Hematopoietic multipotent progenitor cell treated with erythropoietin and hydrocortisone succinate and interleukin-3 and kit ligand, for 17 days (in vitro differentiated cells): ENCODE results near the gene DLG2.

ENCODE experiments used
- DNase-seq: peaks from one replicate; pipeline ENCODE4 v3.0.0-alpha.2; 2015; ENCODE audit warnings: low spot score

Gene DLG2

GRCh38 chr11:83921447-83922192 is 1705.5 kb downstream of the DLG2 start:
- no peak for DNase-seq

DNA sequence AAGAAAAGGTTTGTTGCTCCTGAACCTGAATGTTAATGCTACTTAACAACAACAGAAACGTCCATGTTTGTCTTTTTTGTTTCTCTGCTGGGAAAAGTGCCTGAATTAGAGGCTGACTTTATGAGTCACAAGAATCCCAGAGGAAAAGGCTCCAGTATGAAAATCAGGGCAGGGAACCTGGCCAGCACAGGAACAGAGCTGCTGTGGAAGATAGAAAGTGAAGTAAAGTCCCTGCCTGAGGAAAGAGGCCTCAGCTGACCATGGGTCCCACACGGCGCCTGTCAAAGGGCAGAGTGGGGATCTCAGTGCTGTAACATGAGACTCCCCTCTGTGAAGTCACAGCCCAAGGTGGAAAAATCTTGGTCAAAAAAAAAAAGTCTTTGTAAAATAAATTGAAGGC is 1708.7 kb downstream of the DLG2 start:
- DNase-seq, result no peak

GRCh38 chr11:83914995-83915394 is 1712.1 kb downstream of the DLG2 start:
- DNase-seq, result no peak

- no peak for DNase-seq
These were observed 1717.3 kb downstream of the DLG2 start for GRCh38 chr11:83909579-83910534.

DNA sequence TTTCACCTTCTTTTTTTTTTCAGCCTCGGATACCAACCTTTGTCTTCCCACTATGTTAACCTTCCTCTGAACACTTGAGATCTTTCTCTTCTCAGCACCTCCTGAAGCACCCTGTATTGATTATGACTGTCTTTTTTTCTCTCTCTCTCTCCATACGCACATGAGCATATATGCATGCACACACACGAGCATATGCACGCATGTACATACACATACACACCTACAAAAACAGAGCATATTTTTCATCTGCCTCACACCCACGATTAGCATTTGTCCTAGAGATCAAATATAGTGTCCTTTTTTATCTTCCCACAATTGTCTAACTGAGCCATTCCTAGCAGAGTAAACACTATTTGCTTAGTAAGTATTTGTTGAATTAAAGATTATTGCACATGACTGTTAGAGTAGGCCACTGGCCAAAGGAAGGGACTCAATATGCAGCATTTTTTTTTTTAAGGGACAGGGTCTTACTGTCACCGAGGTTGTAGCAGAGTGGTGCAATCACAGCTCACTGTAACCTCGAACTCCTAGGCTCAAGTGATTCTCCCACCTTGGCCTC is 1718.8 kb downstream of the DLG2 start:
- DNase-seq, result no peak

DNA sequence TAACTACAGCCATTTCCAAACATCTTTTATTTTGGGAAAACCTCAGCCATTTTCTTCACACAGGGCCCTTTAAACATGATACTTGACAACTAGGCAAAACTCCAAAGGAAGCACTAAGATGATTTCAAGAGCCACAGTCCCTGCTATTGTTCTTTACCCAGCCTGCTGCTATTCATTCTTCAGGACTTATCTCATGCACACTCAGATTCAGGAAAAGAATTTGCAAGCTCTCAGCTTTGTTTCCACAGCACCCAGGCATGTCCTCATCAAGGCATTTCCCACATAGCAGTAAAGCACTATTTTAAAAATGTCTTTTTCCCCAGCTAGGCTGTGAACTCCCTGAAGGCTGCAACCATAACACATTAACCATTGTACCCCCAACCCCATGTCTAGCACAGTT is 1731.6 kb downstream of the DLG2 start:
- DNase-seq, result no peak

- DNase-seq, result no peak
These were observed 1745.7 kb downstream of the DLG2 start for GRCh38 chr11:83881428-83881827.

DNA sequence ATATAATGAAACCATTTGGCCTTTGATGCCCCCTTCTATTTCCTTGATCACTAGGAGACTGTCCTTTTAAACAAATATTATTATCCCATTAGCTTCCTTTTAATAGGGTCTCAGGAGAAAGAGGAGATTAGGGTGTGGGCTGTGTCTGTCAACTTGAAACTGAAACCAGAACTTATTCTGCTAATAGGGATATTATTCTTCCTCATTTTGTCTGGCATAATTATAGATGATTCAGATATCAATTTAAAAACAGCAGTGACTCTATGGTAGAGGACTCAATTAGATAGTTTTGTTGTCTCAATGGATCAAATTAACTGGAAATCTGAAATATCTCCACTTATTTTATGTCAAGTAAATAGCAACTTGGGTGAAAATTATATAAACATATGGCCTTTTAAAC is 1756.1 kb downstream of the DLG2 start:
- DNase-seq, result no peak

- DNase-seq, result no peak
These were observed 1760.5 kb downstream of the DLG2 start for GRCh38 chr11:83866655-83867054.

GRCh38 chr11:83865636-83866461 is 1761.3 kb downstream of the DLG2 start:
- no peak for DNase-seq

- DNase-seq, result no peak
These were observed 1762.6 kb downstream of the DLG2 start for GRCh38 chr11:83864412-83865057.

DNA sequence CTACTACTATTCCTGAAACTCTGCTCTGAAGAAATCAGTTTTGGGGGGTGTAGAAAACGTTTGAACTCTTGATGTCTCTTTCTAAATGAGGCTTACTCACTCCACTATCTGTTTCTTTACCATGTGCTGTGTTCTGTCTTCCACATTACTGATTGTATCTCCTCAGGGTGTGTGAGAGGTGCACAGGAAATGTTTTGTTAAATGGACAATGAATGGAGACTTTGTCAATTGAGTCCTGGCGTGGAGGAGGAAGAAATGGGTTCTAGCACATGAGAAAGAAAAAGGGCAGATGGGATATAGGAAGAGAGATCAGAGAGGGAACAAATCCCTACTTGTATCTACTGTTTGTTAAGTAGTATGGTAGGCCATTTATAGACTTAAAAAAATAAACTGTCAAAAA is 1763.9 kb downstream of the DLG2 start:
- DNase-seq, result no peak

DNA sequence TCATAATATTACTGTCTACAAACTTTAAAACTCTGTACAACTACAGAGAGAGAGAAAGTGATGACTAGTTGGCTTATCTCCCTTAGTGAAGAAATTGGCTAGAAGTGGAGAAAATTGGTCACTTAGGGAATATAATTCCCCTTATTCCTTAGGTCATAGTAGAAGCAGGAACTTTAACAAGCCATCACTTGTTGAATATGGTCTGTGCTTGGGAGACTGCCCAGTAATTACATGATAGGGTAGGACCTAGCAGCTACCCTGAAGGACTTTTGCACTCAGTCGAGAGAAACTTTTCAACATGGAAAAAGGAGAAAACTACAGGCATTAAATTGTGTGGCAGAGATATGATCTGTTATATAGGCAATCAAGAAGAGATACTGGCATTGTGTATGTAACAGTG is 1764.5 kb downstream of the DLG2 start:
- DNase-seq, result no peak

GRCh38 chr11:83862033-83862432 is 1765.1 kb downstream of the DLG2 start:
- DNase-seq, result no peak

DNA sequence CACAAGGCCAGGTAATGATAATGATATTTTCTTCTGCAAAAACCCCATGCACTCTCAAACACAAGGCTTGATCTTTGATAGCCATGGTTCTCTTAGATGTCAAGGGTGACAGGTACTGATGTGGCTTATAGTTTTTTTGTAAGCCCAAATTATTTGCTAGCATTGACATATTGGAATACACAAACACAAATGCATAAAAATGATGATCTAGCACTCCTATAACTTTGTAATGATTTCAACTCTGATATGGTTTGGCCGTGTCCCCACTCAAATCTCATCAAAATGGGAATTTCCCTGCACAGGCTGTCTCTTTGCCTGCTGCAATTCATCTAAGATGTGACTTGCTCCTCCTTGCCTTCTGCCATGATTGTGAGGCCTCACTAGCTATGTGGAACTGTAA is 1768.5 kb downstream of the DLG2 start:
- no peak for DNase-seq

- DNase-seq, result no peak
These were observed 1771.9 kb downstream of the DLG2 start for GRCh38 chr11:83855237-83855636.

- no peak for DNase-seq
These were observed 1774.2 kb downstream of the DLG2 start for GRCh38 chr11:83852775-83853442.

DNA sequence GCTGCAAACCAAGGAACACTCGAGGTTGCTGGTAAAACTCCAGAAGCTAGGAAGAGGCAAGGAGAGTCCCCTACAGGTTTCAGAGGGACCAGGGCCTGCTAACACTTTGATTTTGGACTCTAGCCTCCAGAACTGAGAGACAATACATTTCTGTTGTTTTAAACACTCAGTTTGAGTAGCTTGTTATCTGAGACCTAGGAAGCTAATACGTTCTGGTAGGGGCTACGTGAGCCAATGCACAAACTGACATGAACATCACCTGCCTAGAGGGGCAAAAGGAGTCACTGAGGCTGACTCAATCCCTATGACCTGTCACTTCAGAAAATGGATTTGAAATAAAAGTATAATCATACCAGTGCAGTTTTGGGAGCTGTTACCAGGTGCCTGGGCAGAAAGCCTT is 1775.1 kb downstream of the DLG2 start:
- DNase-seq, result no peak

- DNase-seq, result no peak
These were observed 1779.6 kb downstream of the DLG2 start for GRCh38 chr11:83847467-83848034.

- no peak for DNase-seq
These were observed 1781.3 kb downstream of the DLG2 start for GRCh38 chr11:83845797-83846196.

- no peak for DNase-seq
These were observed 1786.8 kb downstream of the DLG2 start for GRCh38 chr11:83840326-83840725.
